Islet of Langerhans (tissue), 1 donor: ENCODE measurements around the gene CACNG6.
"Not testable (repeated sequence)": the region's sequence is repeated elsewhere in the genome, so short reads cannot be mapped to it uniquely, and the experiment has no call there.

Experiments
- FAIRE-seq: peaks from one replicate; lab custom pipeline; 2011; peaks lifted over from hg19 to GRCh38; lab: Jason Lieb, UNC

Gene CACNG6

GRCh38 chr19:54002495-54003315 is 11.3 kb downstream of the CACNG6 start:
- no peak for FAIRE-seq

GRCh38 chr19:54009440-54009839 is 18.0 kb downstream of the CACNG6 start:
- FAIRE-seq = no peak

- no peak for FAIRE-seq
Observed at GRCh38 chr19:54010474-54010873, 19.0 kb downstream of the CACNG6 start.

DNA sequence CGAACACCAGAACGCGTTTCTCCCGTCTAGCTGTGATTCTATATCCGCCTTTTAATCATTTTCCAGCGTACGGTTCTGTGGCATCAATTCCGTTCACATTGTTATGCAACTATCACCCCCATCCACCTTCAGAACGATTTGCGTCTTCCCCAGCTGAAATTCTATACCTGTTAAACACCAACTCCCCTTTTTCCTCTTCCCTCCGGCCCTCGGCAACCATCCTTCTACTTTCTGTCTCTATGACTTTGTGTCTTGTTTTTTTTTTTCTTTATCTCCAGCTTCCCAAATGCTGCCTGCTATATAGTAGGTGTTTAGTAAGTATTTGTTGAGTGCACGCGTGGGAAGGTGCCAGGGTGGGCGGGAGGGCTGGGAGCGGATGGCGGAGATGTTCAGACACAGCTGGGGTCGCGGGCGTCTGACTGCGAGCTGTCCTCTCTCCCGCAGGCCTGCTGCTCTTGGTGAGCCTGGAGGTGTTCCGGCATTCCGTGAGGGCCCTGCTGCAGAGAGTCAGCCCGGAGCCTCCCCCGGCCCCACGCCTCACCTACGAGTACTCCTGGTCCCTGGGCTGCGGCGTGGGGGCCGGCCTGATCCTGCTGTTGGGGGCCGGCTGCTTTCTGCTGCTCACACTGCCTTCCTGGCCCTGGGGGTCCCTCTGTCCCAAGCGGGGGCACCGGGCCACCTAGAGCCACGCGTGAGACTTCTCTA is 20.2 kb downstream of the CACNG6 start:
- no peak for FAIRE-seq

GRCh38 chr19:54013866-54014265 is 22.4 kb downstream of the CACNG6 start:
- no peak for FAIRE-seq

DNA sequence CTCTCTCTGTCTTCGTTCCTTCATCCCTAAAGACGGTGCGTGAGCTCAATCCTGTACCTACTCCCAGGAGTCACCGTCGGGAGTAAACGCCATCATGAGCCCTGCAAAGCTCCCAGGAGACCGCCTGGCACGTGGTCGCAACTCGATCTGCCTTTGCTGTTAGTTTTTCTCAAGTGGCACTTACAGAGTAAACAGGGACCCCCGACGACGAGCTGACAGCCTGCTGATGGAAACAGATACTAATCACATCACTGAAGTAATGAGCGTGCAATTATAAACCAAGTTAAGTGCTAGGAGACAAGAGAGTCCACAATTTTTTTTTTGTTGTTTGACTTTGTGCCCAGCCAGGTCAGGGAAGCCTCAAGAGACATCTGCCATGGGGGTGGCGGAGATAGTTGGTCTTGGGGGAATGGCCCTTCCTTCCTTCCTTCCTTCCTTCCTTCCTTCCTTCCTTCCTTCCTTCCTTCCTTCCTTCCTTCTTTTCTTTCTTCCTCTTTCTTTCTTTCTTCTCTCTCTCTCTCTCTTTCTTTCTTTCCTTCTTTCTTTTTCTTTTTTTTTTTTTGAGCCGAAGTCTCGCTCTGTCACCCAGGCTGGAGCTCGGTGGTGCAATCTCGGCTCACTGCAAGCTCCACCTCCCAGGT is 23.6 kb downstream of the CACNG6 start:
- FAIRE-seq = no peak

DNA sequence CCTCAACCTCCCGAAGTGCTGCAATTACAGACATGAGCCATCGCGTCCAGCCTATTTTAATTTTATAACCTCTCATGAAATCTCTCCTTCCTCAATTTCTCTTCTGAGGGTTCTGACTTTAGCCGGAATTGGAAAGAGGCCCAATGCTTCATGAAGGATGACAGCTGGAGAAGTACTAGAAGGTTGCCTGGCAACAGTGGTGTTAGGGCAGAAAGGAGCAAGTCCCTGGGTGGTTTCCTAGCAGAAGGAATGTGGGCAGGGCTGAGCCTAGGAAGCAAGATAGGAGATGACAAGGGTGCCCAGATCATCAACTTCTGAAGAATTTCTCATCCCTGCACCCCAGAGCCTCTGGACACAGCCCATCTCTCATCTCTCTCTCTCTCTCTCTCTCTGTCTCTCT is 25.8 kb downstream of the CACNG6 start:
- no peak for FAIRE-seq

DNA sequence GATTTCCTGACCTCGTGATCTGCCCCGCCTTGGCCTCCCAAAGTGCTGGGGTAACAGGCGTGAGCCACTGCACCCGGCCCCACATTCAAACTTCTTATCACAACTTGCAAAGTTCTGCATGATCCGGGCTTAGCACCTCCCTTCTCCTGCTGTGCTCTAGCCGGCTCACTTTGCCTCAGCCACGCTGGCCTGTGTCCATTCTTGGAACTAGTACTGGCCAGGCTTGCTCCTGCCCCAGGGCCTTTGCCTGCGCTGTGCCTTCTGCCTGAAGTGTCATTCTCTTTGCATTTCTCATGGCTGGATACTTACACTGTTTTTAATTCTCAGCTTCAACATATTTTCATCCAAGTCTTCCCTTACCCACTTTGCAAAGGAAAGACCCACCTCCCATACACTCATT is 29.9 kb downstream of the CACNG6 start:
- FAIRE-seq = no peak

DNA sequence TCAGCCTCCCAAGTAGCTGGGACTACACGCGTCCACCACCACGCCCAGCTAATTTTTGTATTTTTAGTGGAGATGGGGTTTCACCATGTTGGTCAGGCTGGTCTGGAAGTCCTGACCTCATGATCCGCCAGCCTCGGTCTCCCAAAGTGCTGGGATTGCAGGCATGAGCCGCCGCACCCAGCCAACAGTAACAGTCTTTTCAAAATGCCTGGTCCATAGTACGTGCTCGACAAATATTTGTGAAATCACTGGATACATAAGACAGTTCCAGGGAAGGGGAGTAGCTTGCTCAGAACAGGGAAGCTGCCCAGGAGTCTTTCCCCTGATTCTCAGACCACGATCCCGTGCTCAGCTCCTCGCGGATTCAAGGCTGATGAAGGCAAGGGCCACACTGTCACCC is 30.5 kb downstream of the CACNG6 start:
- FAIRE-seq = no peak

DNA sequence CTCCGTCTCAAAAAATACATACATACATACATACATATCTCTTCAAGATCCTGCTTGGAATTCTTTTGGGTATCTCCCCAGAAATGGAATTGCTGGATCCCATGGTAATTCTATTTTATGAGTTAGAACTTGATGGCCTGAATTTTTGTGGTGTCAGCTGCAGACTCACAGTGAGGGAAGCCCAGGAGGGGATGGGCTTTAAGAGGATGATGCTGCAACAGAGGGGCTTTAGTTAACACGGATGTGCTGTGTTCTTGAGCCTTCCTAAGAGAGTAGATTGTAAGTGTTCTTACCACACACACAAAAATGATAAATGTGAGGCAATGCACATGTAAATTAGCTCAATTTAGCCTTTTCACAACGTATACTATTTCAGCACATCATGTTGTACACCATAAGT is 31.8 kb downstream of the CACNG6 start:
- FAIRE-seq = no peak

- FAIRE-seq = no peak
Observed at GRCh38 chr19:54024660-54025059, 33.2 kb downstream of the CACNG6 start.

GRCh38 chr19:54026656-54027055 is 35.2 kb downstream of the CACNG6 start:
- FAIRE-seq = no peak

- no peak for FAIRE-seq
Observed at GRCh38 chr19:54029301-54029700, 37.9 kb downstream of the CACNG6 start.

DNA sequence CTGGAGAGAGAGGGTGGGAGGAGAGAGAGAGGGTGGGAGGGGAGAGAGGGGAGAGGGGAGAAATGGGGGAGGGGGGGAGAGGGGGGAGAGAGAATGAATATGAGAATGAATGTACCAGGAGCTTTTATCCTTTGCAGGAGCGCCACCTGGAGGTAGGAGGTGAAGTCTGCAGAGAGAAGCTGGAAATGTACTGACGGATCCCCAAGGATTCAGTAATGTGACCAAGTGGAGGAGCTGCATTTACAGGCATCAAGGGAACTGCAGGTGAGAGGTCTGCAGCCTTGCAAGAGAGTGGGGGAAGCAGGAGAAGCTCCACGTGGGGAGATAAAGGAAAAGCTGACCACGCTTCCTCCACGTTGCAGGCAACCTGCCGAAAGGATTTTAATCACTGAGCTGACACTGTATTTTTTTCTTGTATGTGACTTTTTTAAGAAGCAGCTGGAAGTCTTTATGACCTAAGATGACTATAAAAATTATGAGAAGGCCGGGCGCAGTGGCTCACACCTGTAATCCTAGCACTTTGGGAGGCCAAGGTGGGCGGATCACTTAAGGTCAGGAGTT is 38.6 kb downstream of the CACNG6 start:
- no peak for FAIRE-seq

DNA sequence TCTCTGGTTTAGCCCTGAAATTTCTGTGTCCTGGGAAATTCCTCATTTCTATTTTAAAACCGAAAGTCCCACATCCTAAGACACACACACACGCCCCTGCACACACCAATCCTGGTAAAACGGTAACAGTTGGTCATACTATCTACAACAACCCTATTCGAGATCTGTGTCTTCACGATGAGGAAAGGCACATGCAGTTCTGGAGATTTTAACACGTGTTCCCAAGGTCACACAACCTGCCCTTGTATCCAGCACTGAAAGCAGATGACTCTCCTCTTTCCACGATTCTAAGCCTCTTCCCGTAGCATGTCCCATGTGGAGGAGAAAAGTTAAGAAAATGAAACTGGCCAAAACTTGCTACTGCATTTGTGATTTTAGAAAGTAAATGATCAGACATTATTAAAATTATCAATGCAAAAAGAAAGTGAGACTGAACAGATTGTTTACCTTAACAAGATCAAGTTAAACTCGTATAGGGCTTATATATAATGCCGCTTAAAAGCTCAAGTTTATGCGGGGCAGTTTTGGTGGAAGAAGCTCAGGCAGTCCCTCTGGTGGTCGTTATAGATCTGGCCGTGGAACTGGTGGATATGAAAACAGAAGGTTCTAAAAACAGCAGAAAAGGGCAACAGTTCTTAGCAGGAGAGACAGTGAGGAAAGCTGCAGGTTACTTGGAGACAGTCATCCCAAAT is 39.6 kb downstream of the CACNG6 start:
- no peak for FAIRE-seq

GRCh38 chr19:54035215-54036178 is 44.1 kb downstream of the CACNG6 start:
- FAIRE-seq = no peak

GRCh38 chr19:54036542-54036941 is 45.1 kb downstream of the CACNG6 start:
- not testable (repeated sequence) for FAIRE-seq

GRCh38 chr19:54040003-54040402 is 48.6 kb downstream of the CACNG6 start:
- no peak for FAIRE-seq

- no peak for FAIRE-seq
Observed at GRCh38 chr19:54041969-54042606, 50.7 kb downstream of the CACNG6 start.

GRCh38 chr19:54042989-54043388 is 51.6 kb downstream of the CACNG6 start:
- no peak for FAIRE-seq

GRCh38 chr19:54045771-54046170 is 54.3 kb downstream of the CACNG6 start:
- no peak for FAIRE-seq
